Fibroblast of mammary gland (primary cell): Measurements from ENCODE around the gene ADRM1.

Experiments
- DNase-seq: peaks from one replicate; pipeline ENCODE4 v3.0.0-alpha.2; 2010; ENCODE audit warnings: low read depth
- H3K4me3 ChIP-seq: 2 replicates; pipeline ENCODE4 v1.5.1; 2011; ENCODE audit warnings: low read depth, mild to moderate bottlenecking, low read length, moderate library complexity; ENCODE audit not compliant: control insufficient read depth
- CTCF ChIP-seq: conservative IDR thresholded peaks from 2 replicates; pipeline ENCODE4 v1.5.1; 2011; ENCODE audit warnings: low read depth, low read length, inconsistent platforms; ENCODE audit not compliant: control insufficient read depth, insufficient read depth

The ADRM1 gene

GRCh38 chr20:62326959-62327725, 24.3 kb downstream of the ADRM1 start:
- DNase-seq = no peak
- no peak for TF ChIP-seq CTCF
- no peak overlapping the region for H3K4me3 ChIP-seq

GRCh38 chr20:62327726-62328495, 25.1 kb downstream of the ADRM1 start:
- no peak for DNase-seq
- no peak for TF ChIP-seq CTCF
- no peak overlapping the region for H3K4me3 ChIP-seq

GRCh38 chr20:62328684-62329388, 26.0 kb downstream of the ADRM1 start:
- H3K4me3 ChIP-seq = no peak overlapping the region
- TF ChIP-seq CTCF = no peak
- no peak for DNase-seq

- DNase-seq = no peak
- TF ChIP-seq CTCF = no peak
Observed at GRCh38 chr20:62329389-62330377, 26.9 kb downstream of the ADRM1 start.

GRCh38 chr20:62330576-62331317, 27.9 kb downstream of the ADRM1 start:
- no peak for DNase-seq
- H3K4me3 ChIP-seq = no peak overlapping the region
- no peak for TF ChIP-seq CTCF

More at GRCh38 chr20:62329389-62330377, 26.9 kb downstream of the ADRM1 start:
- H3K4me3 ChIP-seq = no peak overlapping the region
